ENCODE measurements around the gene CLEC20A.

Gene CLEC20A

GRCh38 chr1:178467837-178468236 is 28.9 kb downstream of the CLEC20A start:
- no peak for DNase-seq

GRCh38 chr1:178465011-178465410 is 31.8 kb downstream of the CLEC20A start:
- no peak for DNase-seq

GRCh38 chr1:178464566-178464965 is 32.2 kb downstream of the CLEC20A start:
- no peak for DNase-seq

DNA sequence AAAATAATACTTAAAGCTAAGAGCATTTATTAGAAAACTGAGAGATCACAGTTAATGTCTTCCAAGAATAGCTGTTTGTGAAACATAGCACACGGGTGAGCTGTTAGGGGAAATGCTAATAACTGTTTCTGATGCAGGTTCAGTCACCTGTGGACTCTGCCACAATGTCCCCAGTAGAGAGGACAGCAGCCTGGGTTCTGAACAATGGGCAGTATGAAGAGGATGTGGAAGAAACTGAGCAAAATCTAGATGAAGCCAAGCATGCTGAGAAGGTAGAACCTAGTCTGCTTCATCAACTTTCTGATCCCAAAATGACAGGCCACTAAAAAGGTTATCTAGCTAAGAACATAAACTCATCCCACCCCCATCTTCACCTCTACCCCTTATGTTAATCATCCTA is 32.6 kb downstream of the CLEC20A start:
- no peak for DNase-seq

GRCh38 chr1:178461701-178462100 is 35.1 kb downstream of the CLEC20A start:
- DNase-seq, result no peak

- no peak for DNase-seq
Observed at GRCh38 chr1:178461104-178461503, 35.7 kb downstream of the CLEC20A start.

DNA sequence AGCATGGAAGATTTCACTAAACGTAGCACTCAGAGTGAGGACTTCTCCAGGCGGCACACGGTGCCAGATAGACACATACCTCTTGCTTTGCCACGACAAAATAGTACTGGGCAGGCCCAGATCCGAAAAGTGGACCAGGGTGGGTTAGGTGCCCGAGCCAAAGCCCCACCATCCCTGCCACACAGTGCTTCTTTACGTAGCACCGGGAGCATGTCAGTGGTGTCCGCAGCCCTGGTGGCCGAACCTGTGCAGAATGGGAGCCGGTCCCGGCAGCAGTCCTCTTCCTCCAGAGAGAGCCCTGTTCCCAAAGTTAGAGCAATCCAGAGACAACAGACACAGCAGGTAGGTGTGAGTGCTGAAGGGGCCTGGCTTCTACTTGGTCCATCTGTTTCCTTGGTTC is 38.6 kb downstream of the CLEC20A start:
- DNase-seq, result no peak

- no peak for DNase-seq
Observed at GRCh38 chr1:178457651-178458050, 39.1 kb downstream of the CLEC20A start.

DNA sequence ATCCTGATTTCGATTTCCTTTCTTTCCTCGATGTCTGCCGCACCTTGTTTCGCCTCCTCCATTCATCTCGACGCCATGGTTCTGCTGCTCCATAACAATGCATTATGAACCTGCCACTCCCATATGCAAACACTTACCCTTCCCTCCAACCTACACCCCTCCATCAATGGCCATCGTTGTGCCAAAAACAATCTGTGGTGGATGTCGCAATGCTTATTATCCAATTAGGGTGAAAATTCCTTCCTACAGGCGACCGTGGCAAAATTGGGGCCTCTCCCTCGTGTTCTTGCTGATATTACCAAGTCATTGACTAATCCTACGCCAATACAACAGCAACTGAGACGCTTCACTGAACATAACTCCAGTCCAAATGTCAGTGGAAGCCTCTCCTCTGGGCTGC is 40.3 kb downstream of the CLEC20A start:
- no peak for DNase-seq

- DNase-seq, result no peak
Observed at GRCh38 chr1:178452013-178452412, 44.8 kb downstream of the CLEC20A start.

DNA sequence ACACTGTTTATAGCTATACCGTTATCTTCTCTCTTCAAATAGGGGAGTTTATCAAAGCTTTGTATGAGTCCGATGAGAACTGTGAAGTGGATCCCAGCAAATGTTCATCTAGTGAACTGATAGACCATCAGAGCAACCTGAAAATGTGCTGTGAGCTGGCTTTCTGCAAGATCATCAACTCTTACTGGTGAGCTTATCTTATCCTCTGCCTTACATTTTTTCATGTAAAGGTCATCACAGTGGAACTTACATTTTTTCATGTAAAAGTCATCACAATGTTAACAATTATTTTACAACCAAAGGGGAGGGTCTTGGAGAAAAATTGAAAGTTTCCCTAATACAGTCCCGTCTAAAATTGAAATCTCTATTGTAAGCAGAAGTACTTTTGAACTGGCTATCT is 45.2 kb downstream of the CLEC20A start:
- DNase-seq, result no peak

DNA sequence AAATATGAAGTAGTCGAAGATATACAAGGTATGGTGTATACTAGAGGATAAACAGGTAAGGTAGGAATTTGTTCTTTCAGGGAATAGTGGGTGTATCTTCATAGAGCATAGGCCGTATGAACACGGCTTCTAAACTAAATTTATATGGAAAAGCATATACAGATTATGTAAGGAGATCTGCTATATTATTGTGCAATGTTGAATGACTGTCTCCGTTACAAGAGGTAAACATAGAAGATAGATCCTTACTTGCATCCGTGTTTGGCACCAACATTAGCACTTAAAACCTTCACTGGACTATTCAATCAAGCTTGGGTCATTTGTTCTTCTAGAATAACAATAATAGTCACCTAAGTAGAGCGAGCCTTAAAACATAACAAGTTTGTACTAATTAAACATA is 45.9 kb downstream of the CLEC20A start:
- no peak for DNase-seq

DNA sequence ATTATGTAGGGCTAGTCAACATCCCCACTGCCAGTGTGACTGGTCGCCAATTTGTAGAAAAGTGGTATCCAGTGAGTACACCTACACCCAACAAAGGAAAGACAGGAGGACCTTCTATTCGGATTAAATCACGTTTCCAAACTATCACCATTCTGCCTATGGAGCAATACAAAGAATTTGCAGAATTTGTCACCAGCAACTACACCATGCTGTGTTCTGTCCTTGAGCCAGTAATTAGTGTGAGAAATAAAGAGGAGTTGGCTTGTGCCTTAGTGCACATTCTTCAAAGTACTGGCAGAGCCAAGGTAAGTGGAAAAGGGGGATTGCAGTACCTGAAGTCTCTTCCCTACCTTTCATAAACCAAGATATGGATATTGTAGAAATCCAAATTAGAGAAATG is 53.8 kb downstream of the CLEC20A start:
- DNase-seq, result no peak

- no peak for DNase-seq
Observed at GRCh38 chr1:178438432-178438831, 58.3 kb downstream of the CLEC20A start.

- no peak for DNase-seq
Observed at GRCh38 chr1:178436899-178437298, 59.9 kb downstream of the CLEC20A start.

GRCh38 chr1:178434899-178435435 is 61.8 kb downstream of the CLEC20A start:
- no peak for DNase-seq

GRCh38 chr1:178434360-178434759 is 62.4 kb downstream of the CLEC20A start:
- no peak for DNase-seq
